Esophagus (tissue), 2 donors: Measurements from ENCODE around the gene TNFAIP3. TPM values are rescaled to one million over a fixed set of nuclear protein-coding genes. Genes with fewer than 3 reads are reported as not detected.

Experiments used
- H3K27ac ChIP-seq, 2 donors: one replicate each; pipeline ENCODE4 v1.5.1; 2013; ENCODE audit warnings: low read depth in 2 of 2, mild to moderate bottlenecking in 2 of 2, inconsistent platforms in 1 of 2, low read length in 1 of 2, moderate library complexity in 1 of 2
- H3K27me3 ChIP-seq, 2 donors: one replicate each; pipeline ENCODE4 v1.6.1; 2013; ENCODE audit warnings: low read length in 2 of 2, control low read depth in 1 of 2, mild to moderate bottlenecking in 1 of 2; ENCODE audit not compliant: insufficient read depth in 2 of 2, control insufficient read depth in 1 of 2
- H3K36me3 ChIP-seq, 2 donors: one replicate each; pipeline ENCODE4 v1.6.1; 2013; ENCODE audit warnings: low read length in 1 of 2; ENCODE audit not compliant: control insufficient read depth in 2 of 2, insufficient read depth in 2 of 2
- H3K4me1 ChIP-seq, 2 donors: one replicate each; pipeline ENCODE4 v1.6.1; 2013; ENCODE audit warnings: low read length in 1 of 2; ENCODE audit not compliant: control insufficient read depth in 2 of 2, insufficient read depth in 2 of 2
- H3K4me3 ChIP-seq, 2 donors: one replicate each; pipeline ENCODE4 v1.5.1; 2013; ENCODE audit warnings: low read length in 2 of 2, mild to moderate bottlenecking in 2 of 2, low read depth in 1 of 2, moderate library complexity in 1 of 2
- H3K9me3 ChIP-seq, 2 donors: one replicate each; pipeline ENCODE4 v1.6.1; 2013; ENCODE audit warnings: mild to moderate bottlenecking in 2 of 2, low read depth in 1 of 2, low read length in 1 of 2, moderate library complexity in 1 of 2; ENCODE audit not compliant: control insufficient read depth in 2 of 2, insufficient read depth in 1 of 2
- WGBS, 2 donors: extraction: QIAGEN DNeasy Blood & Tissue Kit; methylation state at CpG; one replicate each; pipeline ENCODE4 v1.1.7; 2013; 5-methylcytosine and 5-hydroxymethylcytosine counted together
- polyA plus RNA-seq, 2 donors: library from polyadenylated mRNA; stranded (reverse); fragments of 200-250 nt; gene quantifications; one replicate each; pipeline ENCODE4 v1.2.3, GENCODE V29; 2013
- donor health status: healthy with polysubstance abuse.
- donor health status: Bipolar disorder and iron deficiency.

Gene TNFAIP3
- polyA plus RNA-seq, 2 donors = 5.6 to 10.7 TPM

DNA sequence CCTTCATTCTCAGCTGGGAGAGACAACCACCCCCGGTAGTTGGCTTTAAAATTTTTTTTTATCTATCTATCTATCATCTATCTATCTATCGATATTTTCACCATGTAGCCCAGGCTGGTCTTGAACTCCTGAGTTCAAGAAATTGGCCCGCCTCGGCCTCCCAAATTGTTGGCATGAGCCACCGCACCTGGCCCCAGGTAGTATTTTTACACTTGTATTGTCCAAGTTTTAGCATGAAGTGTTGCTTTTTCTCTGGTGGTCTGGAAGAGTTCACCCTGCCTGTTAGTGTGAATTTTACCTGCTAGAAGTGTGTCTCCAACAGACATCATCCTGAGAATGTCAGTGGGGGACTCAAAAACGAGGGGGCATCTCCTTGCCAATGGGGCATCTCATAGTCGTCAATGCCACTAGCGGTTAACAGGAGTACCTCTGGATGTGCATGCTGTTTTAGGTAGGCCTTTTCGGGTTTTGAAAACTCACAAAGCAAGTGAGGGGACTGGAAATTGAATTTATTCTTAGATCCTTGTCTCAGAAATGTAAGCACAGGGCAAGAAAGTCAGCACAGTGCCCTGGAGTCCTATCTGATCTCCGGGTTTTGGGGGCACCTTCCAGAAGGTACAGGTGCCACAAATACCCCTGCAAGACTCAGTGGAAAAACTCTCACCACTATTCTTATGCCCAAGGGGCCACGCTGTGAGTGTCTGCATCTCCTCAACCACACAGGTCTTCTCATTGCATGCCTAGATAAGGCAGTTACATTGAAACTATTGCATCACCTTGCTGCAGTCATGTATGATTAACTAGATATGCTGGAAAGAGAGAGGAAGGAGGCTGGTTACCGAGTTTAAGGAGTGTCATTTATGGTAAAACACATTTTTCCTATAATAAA, 37.1 kb downstream of the TNFAIP3 start:
- no peak overlapping the region for H3K4me3 ChIP-seq
- H3K27ac ChIP-seq = no peak overlapping the region
- H3K27me3 ChIP-seq = no peaks in the 10 kb centered on the region
- H3K9me3 ChIP-seq = no peaks in the 10 kb centered on the region
- no peaks in the 10 kb centered on the region for H3K36me3 ChIP-seq
- no peaks in the 10 kb centered on the region for H3K4me1 ChIP-seq
- WGBS, 2 donors = 86 to 89% methylated on average over 12 of the region's 12 CpGs

DNA sequence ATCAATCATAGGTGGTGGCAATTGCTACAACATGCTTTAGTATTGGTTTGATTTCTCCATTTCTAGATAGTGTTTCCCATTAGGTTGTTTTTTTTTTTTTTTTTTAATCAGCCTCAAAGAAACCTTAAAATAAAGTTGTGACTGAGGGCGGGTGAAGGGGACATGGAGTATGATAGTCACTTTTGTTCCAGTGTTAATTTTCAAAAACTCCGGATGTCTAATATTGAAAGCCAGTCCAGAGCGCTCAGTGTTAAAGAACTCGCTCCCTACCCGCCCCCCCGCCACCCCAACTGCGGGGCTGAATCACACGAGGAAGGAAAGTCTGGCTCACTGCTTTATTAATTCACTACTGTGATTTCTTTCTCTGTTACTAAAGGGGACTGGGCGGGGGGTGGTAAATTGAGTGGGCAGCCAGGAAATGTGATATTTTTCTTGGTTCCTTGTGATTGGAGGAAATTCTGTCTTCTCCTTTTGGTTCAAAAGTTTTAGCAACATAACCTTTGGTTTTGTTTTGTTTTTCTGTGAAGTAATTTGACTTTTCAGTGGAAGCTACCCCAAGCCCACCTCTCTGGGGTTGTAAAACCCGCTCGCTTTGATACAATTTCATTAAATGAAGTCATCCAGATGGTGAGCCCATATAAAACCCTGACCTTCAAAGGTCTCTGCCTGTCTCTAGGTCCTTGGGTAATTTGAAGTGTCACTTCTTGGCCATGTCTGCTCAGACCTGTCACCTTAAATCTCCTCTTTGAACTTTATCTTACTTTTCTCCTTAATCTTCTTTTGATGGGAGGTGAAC, 38.0 kb downstream of the TNFAIP3 start:
- no peaks in the 10 kb centered on the region for H3K9me3 ChIP-seq
- H3K4me3 ChIP-seq = no peak overlapping the region
- no peaks in the 10 kb centered on the region for H3K4me1 ChIP-seq
- H3K27ac ChIP-seq = no peak overlapping the region
- 56 to 70% methylated on average over 11 of the region's 11 CpGs for WGBS, 2 donors
- no peaks in the 10 kb centered on the region for H3K36me3 ChIP-seq
- H3K27me3 ChIP-seq = no peaks in the 10 kb centered on the region

- Histone ChIP-seq H3K4me3 (no peak overlapping the region), H3K4me1 (no peaks in the 10 kb centered on the region), H3K27me3 (no peaks in the 10 kb centered on the region), H3K27ac (no peak overlapping the region), H3K9me3 (no peaks in the 10 kb centered on the region), H3K36me3 (no peaks in the 10 kb centered on the region)
- 76 to 80% methylated on average over 1 of the region's 1 CpG for WGBS, 2 donors
Observed at GRCh38 chr6:137906020-137906472, 39.0 kb downstream of the TNFAIP3 start.

DNA sequence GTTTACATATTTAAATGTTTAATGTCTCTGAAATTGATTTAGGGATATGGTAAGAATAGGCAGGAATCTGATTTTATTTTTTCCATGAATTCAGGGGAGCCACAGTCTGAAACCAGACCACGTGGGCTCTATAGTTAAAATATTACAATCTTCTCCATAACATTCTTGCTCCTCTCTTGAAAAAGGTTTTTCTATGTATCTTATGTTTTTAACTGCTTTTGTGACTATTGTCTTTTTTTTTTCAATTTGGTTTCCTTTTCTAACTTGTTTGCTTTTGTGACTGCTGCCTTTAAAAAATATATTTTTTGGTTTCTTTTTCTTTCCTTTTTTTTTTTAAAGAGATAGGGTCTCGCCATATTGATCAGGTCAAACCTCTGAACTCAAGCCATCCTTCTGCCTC, 40.1 kb downstream of the TNFAIP3 start:
- 82 to 83% methylated on average over 2 of the region's 2 CpGs for WGBS, 2 donors
- Histone ChIP-seq H3K4me1 (no peaks in the 10 kb centered on the region), H3K27me3 (no peaks in the 10 kb centered on the region), H3K4me3 (no peak overlapping the region), H3K27ac (no peak overlapping the region), H3K9me3 (no peaks in the 10 kb centered on the region), H3K36me3 (no peaks in the 10 kb centered on the region)

- Histone ChIP-seq H3K27me3 (no peaks in the 10 kb centered on the region), H3K4me3 (no peak overlapping the region), H3K36me3 (no peaks in the 10 kb centered on the region), H3K9me3 (no peaks in the 10 kb centered on the region), H3K4me1 (no peaks in the 10 kb centered on the region), H3K27ac (no peak overlapping the region)
- WGBS, 2 donors = 84% methylated on average over 3 of the region's 3 CpGs
Observed at GRCh38 chr6:137909533-137909932, 42.5 kb downstream of the TNFAIP3 start.

- H3K27ac ChIP-seq = no peak overlapping the region
- no peaks in the 10 kb centered on the region for H3K4me1 ChIP-seq
- no peaks in the 10 kb centered on the region for H3K36me3 ChIP-seq
Observed at GRCh38 chr6:137910424-137910834, 43.4 kb downstream of the TNFAIP3 start.

GRCh38 chr6:137910843-137911456, 43.9 kb downstream of the TNFAIP3 start:
- Histone ChIP-seq H3K4me1 (no peaks in the 10 kb centered on the region), H3K9me3 (no peaks in the 10 kb centered on the region), H3K4me3 (no peak overlapping the region), H3K36me3 (no peaks in the 10 kb centered on the region), H3K27me3 (no peaks in the 10 kb centered on the region), H3K27ac (no peak overlapping the region)
- WGBS, 2 donors = 92 to 93% methylated on average over 6 of the region's 6 CpGs

More at GRCh38 chr6:137910424-137910834, 43.4 kb downstream of the TNFAIP3 start:
- Histone ChIP-seq H3K4me3 (no peak overlapping the region), H3K9me3 (no peaks in the 10 kb centered on the region), H3K27me3 (no peaks in the 10 kb centered on the region)
- 60 to 76% methylated on average over 1 of the region's 1 CpG for WGBS, 2 donors

DNA sequence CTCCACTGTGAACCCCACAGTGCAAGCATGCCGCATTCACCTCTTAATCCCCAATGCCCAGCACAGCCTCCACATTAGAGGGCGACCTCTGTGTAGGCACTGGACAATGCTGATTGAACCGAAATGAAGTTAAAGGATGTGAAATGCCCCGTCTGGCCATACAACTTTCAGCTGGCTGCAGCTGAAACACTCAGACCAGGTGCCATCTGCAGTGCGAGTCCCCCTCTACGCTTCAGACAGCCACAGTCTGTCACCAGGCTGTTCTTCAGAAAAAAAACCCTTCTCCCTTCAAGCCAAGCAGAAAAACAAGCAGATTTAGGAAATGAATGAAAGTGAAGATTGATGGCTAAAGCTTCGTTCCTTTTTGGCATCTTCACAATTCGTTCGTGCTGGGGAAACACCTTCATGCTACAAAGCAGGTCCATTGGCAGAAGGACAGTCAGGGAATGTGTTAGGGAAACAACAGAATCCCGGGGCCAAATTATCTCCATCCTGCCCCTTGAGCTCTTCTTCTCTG, 44.7 kb downstream of the TNFAIP3 start:
- Histone ChIP-seq H3K36me3 (no peaks in the 10 kb centered on the region), H3K4me1 (no peaks in the 10 kb centered on the region), H3K9me3 (no peaks in the 10 kb centered on the region), H3K27ac (no peak overlapping the region), H3K27me3 (no peaks in the 10 kb centered on the region), H3K4me3 (no peak overlapping the region)
- 49 to 58% methylated on average over 10 of the region's 10 CpGs for WGBS, 2 donors

GRCh38 chr6:137912813-137913212, 45.8 kb downstream of the TNFAIP3 start:
- no peak overlapping the region for H3K27ac ChIP-seq
- H3K4me3 ChIP-seq = no peak overlapping the region
- 87 to 89% methylated on average over 3 of the region's 3 CpGs for WGBS, 2 donors
- H3K9me3 ChIP-seq = no peaks in the 10 kb centered on the region
- H3K4me1 ChIP-seq = no peaks in the 10 kb centered on the region
- H3K27me3 ChIP-seq = no peaks in the 10 kb centered on the region
- H3K36me3 ChIP-seq = no peaks in the 10 kb centered on the region
